ENCODE measurements around the gene TDP1.
"Not testable (repeated sequence)": the region's sequence is repeated elsewhere in the genome, so short reads cannot be mapped to it uniquely, and the experiment has no call there.

TDP1 gene

GRCh38 chr14:90005441-90005840, 49.7 kb downstream of the TDP1 start:
- no peak for TF ChIP-seq CTCF (IDR thresholded peaks at IDR 0.05; ENCODE audit: low read depth, low read length)
- no peak overlapping the region for H3K4me3 ChIP-seq (ENCODE audit: low read depth, low read length)

- no peak for TF ChIP-seq CTCF (IDR thresholded peaks at IDR 0.05; ENCODE audit: low read depth, low read length)
- H3K4me3 ChIP-seq (ENCODE audit: low read depth, low read length), result no peak overlapping the region
These were observed 50.3 kb downstream of the TDP1 start for GRCh38 chr14:90005939-90006530.

DNA sequence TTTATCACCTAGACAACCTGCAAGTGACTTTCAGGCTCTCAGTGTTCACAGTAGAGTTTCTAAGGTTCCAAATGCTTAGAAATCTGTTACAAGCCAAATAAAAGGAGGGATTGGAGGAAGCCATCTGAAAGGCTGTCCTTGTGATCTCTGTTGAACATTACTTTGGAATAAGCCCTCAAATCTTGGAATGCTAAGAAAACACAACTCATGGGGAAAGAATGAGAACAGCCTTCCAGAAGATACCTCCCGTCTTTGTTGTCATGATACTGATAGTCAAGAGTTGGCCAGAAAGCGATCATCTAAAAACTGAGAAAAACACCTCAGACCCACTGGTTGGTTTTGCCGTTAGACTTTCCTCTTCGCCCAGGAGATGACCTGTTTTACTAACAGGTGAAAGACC, 61.6 kb downstream of the TDP1 start:
- TF ChIP-seq CTCF (IDR thresholded peaks at IDR 0.05; ENCODE audit: low read depth, low read length), result no peak
- H3K4me3 ChIP-seq (ENCODE audit: low read depth, low read length), result no peak overlapping the region

GRCh38 chr14:90019824-90020523, 64.2 kb downstream of the TDP1 start:
- no peak for TF ChIP-seq CTCF (IDR thresholded peaks at IDR 0.05; ENCODE audit: low read depth, low read length)

DNA sequence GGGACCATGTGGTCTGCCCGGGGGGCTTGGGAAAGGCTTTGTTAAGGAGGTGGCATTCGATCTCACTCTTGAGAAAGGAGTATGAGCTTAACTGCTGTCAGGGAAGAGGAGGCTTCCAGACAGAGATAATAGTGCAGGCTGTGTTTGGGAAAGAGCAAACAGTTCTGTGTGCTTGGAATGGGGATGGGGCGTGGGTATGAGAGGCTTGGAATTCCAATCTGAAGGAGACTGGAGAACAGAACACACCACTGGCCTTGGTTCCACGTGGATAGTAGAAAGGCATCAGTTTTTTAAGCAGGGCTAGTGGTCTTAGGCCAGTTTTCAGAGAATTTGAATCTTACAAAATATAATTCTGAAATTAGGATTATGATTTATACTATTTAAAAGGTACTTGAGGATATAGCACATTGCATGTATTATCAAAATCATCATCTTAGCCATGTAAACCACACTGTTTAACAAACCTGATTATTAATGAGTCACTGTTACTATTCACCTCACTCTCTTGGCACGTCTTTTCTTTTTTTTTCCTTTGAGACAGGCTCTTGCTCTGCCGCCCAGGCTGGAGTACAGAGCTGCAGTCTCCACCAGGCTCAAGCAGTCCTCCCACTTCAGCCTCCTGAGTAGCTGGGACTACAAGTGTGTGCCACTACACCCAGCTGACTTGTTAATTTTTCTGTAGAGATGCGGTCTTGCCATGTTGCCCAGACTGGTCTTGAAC, 67.6 kb downstream of the TDP1 start:
- H3K4me3 ChIP-seq (ENCODE audit: low read depth, low read length), result no peak overlapping the region
- TF ChIP-seq CTCF (IDR thresholded peaks at IDR 0.05; ENCODE audit: low read depth, low read length), result no peak

More at GRCh38 chr14:90019824-90020523, 64.2 kb downstream of the TDP1 start:
- no peak overlapping the region for H3K4me3 ChIP-seq (ENCODE audit: low read depth, low read length)

DNA sequence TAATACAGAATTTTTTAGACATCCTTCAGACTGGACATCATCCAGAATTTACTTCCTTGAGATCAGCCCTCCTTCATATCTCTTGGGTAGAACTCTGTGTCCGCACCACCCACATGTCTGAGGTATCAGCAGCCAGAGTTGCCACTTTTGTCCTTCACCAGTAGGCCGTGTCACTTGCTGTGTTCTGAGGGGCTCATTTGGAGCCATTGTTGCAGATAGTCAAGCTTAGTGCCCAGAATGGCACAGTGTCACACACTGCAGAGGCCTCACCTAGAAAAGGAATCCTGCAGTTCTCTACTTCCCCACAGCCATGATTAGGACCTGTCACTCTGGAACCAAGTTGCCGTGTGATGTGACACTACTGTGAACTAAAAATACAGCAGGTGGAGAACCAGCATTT, 69.2 kb downstream of the TDP1 start:
- no peak overlapping the region for H3K4me3 ChIP-seq (ENCODE audit: low read depth, low read length)
- TF ChIP-seq CTCF (IDR thresholded peaks at IDR 0.05; ENCODE audit: low read depth, low read length), result no peak

- H3K4me3 ChIP-seq (ENCODE audit: low read depth, low read length), result not testable (repeated sequence)
These were observed 70.9 kb downstream of the TDP1 start for GRCh38 chr14:90026608-90027007.

Data from WI38 (cell line).